Panc1 (cell line): ENCODE measurements around the gene TEX13D. TPM values are rescaled to one million over a fixed set of nuclear protein-coding genes. Genes with fewer than 3 reads are reported as not detected.

ENCODE experiments used
- ATAC-seq: fragments of 200-7000 bp; cut with Tn5 transposase; 2 replicates; pipeline ENCODE4 v1.9.1; 2020; ENCODE audit warnings: mild to moderate bottlenecking, moderate library complexity
- Bru-seq: library from RNA; stranded (reverse); fragments of 400-500 nt; gene quantifications from one replicate; lab custom pipeline; 2021; lab: Mats Ljungman, UMichigan
- BruChase-seq, 2 experiments: library from RNA; stranded (reverse); fragments of 400-500 nt; gene quantifications; one replicate each; lab custom pipeline; 2021; lab: Mats Ljungman, UMichigan
- BruUV-seq: library from RNA; stranded (reverse); fragments of 400-500 nt; replicated peaks from 2 replicates; lab custom pipeline; 2021; lab: Mats Ljungman, UMichigan
- CTCF ChIA-PET: fragments of 300-600 bp; sonication (Branson Sonifier 250); formaldehyde crosslinking; loops from one replicate; lab custom pipeline; 2022; ENCODE audit warnings: antibody characterized with exemption; lab: Charles Lee
- POLR2A ChIA-PET: fragments of 300-600 bp; sonication (Branson Sonifier 250); formaldehyde crosslinking; loops from one replicate; lab custom pipeline; 2022; ENCODE audit warnings: antibody characterized with exemption; lab: Charles Lee
- DNase-seq: peaks from one replicate; pipeline ENCODE4 v3.0.0-alpha.2; 2010; ENCODE audit warnings: low read depth, low spot score
- H3K27ac ChIP-seq: 2 replicates; pipeline ENCODE4 v1.5.1; 2011; ENCODE audit warnings: mild to moderate bottlenecking, low read length, inconsistent platforms
- H3K27me3 ChIP-seq: fragments of 200-500 bp; sonication (Bioruptor generic); 2 replicates; pipeline ENCODE4 v1.6.0; 2014; ENCODE audit warnings: low read length, inconsistent platforms; ENCODE audit not compliant: control insufficient read depth, insufficient read depth
- H3K36me3 ChIP-seq: fragments of 200-500 bp; sonication (Bioruptor generic); 2 replicates; pipeline ENCODE4 v1.5.1; 2014; ENCODE audit warnings: inconsistent platforms, mild to moderate bottlenecking, low read length, moderate library complexity; ENCODE audit not compliant: control insufficient read depth, insufficient read depth
- H3K4me1 ChIP-seq: 2 replicates; pipeline ENCODE4 v1.5.1; 2011; ENCODE audit warnings: inconsistent platforms, mild to moderate bottlenecking, low read length, moderate library complexity; ENCODE audit not compliant: control insufficient read depth, insufficient read depth
- H3K4me3 ChIP-seq, 2 experiments: 2 replicates each; pipeline ENCODE4 v1.5.1; 2011 to 2012; ENCODE audit warnings: low read depth in 2 of 2, low read length in 2 of 2, mild to moderate bottlenecking in 2 of 2, inconsistent platforms in 1 of 2, moderate library complexity in 1 of 2
- H3K9me3 ChIP-seq: fragments of 200-500 bp; sonication (Bioruptor generic); 2 replicates; pipeline ENCODE4 v1.5.1; 2014; ENCODE audit warnings: low read depth, mild to moderate bottlenecking, inconsistent platforms, low read length, moderate library complexity; ENCODE audit not compliant: control insufficient read depth, insufficient read depth
- POLR2AphosphoS5 ChIP-seq: IDR thresholded peaks from 2 replicates; pipeline ENCODE4 v1.6.1; 2012; ENCODE audit warnings: mild to moderate bottlenecking, low read depth, low read length, moderate library complexity
- SIN3A ChIP-seq: IDR thresholded peaks from 2 replicates; pipeline ENCODE4 v1.6.1; 2012; ENCODE audit warnings: low read depth, mild to moderate bottlenecking, low read length, moderate library complexity, borderline replicate concordance; ENCODE audit not compliant: insufficient read depth
- TCF7L2 ChIP-seq: IDR thresholded peaks from 2 replicates; pipeline ENCODE4 v1.6.1; 2011; ENCODE audit warnings: mild to moderate bottlenecking, low read depth, low read length, inconsistent platforms
- in situ Hi-C: cut with HindIII; loops from 2 replicates; pipeline ENCODE4 v1.10.0; 2016; ENCODE audit warnings: low sequenced_read_pairs, low pct_unique_long_range_greater_than_20kb
- intact Hi-C: fragments of 100-400 bp; cut with micrococcal nuclease; formaldehyde crosslinking; loops from one replicate; pipeline ENCODE4 v1.10.0; 2022; ENCODE audit not compliant: unreplicated experiment
- long read RNA-seq: library from polyadenylated mRNA; unstranded; transcript quantifications from one replicate; pipeline ENCODE4 v2.0.0, GENCODE V29; 2021; ENCODE audit not compliant: unreplicated experiment
- polyA plus RNA-seq: library from polyadenylated mRNA; unstranded; fragments of >200 nt; gene quantifications from one replicate; pipeline ENCODE4 v1.2.1, GENCODE V29; 2012; ENCODE audit warnings: missing spikeins; ENCODE audit not compliant: insufficient read length
- total RNA-seq: library from RNA; stranded (reverse); gene quantifications from one replicate; pipeline ENCODE4 v1.2.1, GENCODE V29; 2021; ENCODE audit not compliant: unreplicated experiment
- TF ChIP-seq, protein P1 (sequence below): fragments of 450-650 bp; IDR thresholded peaks from 2 replicates; pipeline ENCODE4 v1.5.1; 2017; ENCODE audit warnings: mild to moderate bottlenecking
- TF ChIP-seq, protein P2 (sequence below), 2 experiments: IDR thresholded peaks; 2 replicates each; pipeline ENCODE4 v1.6.1; 2011 to 2012; ENCODE audit warnings: low read depth in 2 of 2, control low read depth in 1 of 2, low read length in 1 of 2, mild to moderate bottlenecking in 1 of 2, moderate library complexity in 1 of 2; ENCODE audit not compliant: insufficient read depth in 1 of 2

The TEX13D gene
- not detected for total RNA-seq
- polyA plus RNA-seq = not detected
- Bru-seq, nascent RNA = not detected
- BruChase-seq, experiment 1, labeled RNA remaining after a 2-hour chase = not detected
- not detected for BruChase-seq, experiment 2, labeled RNA remaining after a 6-hour chase
- long read RNA-seq = 0 reads

GRCh38 chrX:124332481-124333424 is at the start of gene TEX13D:
TSS of gene TEX13D (plus strand) at chrX:124332660. CDS start at chrX:124332918, 258 bp downstream.
- H3K27ac ChIP-seq = no peak within 1 kb of the TSS
- no peak for ATAC-seq
- ChIA-PET CTCF (no interaction called here), POLR2A (interaction anchor here (0.6 kb wide), 1 partner anchor 50 kb away, joined by 6 read pairs; no protein-coding TSS in a partner anchor)
- DNase-seq = no peak
- H3K27me3 ChIP-seq = no peaks in the 10 kb centered on the region; the same call in 1 of the 2 replicates
- TF ChIP-seq, protein P1, sequence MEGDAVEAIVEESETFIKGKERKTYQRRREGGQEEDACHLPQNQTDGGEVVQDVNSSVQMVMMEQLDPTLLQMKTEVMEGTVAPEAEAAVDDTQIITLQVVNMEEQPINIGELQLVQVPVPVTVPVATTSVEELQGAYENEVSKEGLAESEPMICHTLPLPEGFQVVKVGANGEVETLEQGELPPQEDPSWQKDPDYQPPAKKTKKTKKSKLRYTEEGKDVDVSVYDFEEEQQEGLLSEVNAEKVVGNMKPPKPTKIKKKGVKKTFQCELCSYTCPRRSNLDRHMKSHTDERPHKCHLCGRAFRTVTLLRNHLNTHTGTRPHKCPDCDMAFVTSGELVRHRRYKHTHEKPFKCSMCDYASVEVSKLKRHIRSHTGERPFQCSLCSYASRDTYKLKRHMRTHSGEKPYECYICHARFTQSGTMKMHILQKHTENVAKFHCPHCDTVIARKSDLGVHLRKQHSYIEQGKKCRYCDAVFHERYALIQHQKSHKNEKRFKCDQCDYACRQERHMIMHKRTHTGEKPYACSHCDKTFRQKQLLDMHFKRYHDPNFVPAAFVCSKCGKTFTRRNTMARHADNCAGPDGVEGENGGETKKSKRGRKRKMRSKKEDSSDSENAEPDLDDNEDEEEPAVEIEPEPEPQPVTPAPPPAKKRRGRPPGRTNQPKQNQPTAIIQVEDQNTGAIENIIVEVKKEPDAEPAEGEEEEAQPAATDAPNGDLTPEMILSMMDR = no peak
- TF ChIP-seq POLR2AphosphoS5 (no peak), TCF7L2 (no peak), SIN3A (no peak)
- TF ChIP-seq, protein P2, sequence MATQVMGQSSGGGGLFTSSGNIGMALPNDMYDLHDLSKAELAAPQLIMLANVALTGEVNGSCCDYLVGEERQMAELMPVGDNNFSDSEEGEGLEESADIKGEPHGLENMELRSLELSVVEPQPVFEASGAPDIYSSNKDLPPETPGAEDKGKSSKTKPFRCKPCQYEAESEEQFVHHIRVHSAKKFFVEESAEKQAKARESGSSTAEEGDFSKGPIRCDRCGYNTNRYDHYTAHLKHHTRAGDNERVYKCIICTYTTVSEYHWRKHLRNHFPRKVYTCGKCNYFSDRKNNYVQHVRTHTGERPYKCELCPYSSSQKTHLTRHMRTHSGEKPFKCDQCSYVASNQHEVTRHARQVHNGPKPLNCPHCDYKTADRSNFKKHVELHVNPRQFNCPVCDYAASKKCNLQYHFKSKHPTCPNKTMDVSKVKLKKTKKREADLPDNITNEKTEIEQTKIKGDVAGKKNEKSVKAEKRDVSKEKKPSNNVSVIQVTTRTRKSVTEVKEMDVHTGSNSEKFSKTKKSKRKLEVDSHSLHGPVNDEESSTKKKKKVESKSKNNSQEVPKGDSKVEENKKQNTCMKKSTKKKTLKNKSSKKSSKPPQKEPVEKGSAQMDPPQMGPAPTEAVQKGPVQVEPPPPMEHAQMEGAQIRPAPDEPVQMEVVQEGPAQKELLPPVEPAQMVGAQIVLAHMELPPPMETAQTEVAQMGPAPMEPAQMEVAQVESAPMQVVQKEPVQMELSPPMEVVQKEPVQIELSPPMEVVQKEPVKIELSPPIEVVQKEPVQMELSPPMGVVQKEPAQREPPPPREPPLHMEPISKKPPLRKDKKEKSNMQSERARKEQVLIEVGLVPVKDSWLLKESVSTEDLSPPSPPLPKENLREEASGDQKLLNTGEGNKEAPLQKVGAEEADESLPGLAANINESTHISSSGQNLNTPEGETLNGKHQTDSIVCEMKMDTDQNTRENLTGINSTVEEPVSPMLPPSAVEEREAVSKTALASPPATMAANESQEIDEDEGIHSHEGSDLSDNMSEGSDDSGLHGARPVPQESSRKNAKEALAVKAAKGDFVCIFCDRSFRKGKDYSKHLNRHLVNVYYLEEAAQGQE (IDR thresholded peaks at IDR 0.05; ENCODE audit: insufficient read depth in 1 of 2, low read depth in 2 of 2, low read length in 1 of 2) = no peak
- H3K9me3 ChIP-seq = no peaks in the 10 kb centered on the region
- H3K4me3 ChIP-seq = no peak within 1 kb of the TSS
- in situ Hi-C loops = no loop called here
- no peaks in the 10 kb centered on the region for H3K36me3 ChIP-seq
- BruUV-seq = no TSS peak
- H3K4me1 ChIP-seq = no peaks in the 10 kb centered on the region
- intact Hi-C loops = no loop called here

DNA sequence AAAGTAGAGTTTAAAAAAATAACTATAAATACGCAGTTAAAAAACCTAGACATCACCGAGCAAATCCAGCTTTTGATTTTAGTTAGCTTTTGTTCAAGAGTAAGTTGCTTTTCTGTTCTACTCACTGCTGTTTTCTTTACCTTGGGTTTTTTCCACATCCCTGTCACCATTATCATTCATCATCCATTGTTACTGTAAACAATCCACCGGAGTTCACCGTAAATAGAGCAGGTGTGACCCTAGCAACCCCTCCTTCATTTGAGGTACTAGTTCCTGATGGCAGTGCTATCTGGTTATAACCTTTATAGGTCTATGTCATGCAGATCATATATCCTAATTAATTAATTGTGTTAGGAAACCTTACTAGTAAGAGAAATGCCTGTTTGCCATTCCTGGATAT is 43.0 kb upstream of the TEX13D start:
- ATAC-seq (no peak), DNase-seq (no peak)
- in situ Hi-C loops = no loop called here
- intact Hi-C loops = no loop called here
- ChIA-PET CTCF (no interaction called here), POLR2A (no interaction called here)
- H3K36me3 ChIP-seq = no peaks in the 10 kb centered on the region
- BruUV-seq = no TSS peak
- no peak for TF ChIP-seq TCF7L2
- TF ChIP-seq, protein P2 (IDR thresholded peaks at IDR 0.05; ENCODE audit: insufficient read depth in 1 of 2, low read depth in 2 of 2, low read length in 1 of 2) = no peak
- TF ChIP-seq SIN3A = no peak
- no peak for TF ChIP-seq POLR2AphosphoS5
- TF ChIP-seq, protein P1 = no peak
- H3K4me1 ChIP-seq = no peaks in the 10 kb centered on the region
- no peak overlapping the region for H3K27ac ChIP-seq
- no peaks in the 10 kb centered on the region for H3K9me3 ChIP-seq
- H3K27me3 ChIP-seq = 0 out of 2 replicates have a peak, but pooled peaks cover 2% of the 10 kb centered on the region
- H3K4me3 ChIP-seq = no peak overlapping the region
